ENCODE results near the gene ELK1. TPM values are rescaled to one million over a fixed set of nuclear protein-coding genes. Genes with fewer than 3 reads are reported as not detected.
"Not testable (repeated sequence)": the region's sequence is repeated elsewhere in the genome, so short reads cannot be mapped to it uniquely, and the experiment has no call there.

The ELK1 gene
- polyA plus RNA-seq, 2 donors, result 6.2 to 13.3 TPM

DNA sequence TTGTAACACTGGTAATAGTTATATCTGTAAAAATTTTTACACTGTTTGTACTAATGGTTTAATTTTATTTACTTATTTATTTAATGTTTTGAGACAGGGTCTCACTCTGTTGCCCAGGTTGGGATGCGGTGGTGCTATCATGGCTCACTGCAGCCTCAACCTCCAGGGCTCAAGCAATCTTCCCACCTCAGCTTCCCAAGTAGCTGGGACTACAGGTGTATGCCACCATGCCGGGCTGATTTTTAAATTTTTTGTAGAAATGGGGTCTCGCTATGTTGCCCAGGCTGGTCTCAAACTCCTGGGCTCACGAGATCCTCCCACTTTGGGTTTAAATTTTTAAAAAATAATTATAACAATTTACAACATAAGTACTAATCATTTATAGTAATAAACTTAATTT, 47.2 kb downstream of the ELK1 start:
- H3K36me3 ChIP-seq (ENCODE audit: control insufficient read depth in 2 of 2, insufficient read depth in 2 of 2, low read length in 1 of 2); H3K27ac ChIP-seq (ENCODE audit: low read depth in 2 of 2, low read length in 1 of 2); H3K9me3 ChIP-seq (ENCODE audit: control insufficient read depth in 2 of 2, insufficient read depth in 1 of 2, low read depth in 1 of 2, low read length in 1 of 2); H3K27me3 ChIP-seq (ENCODE audit: control insufficient read depth in 1 of 2, insufficient read depth in 2 of 2, low read length in 2 of 2); H3K4me1 ChIP-seq (ENCODE audit: control insufficient read depth in 2 of 2, insufficient read depth in 2 of 2, low read length in 1 of 2); H3K4me3 ChIP-seq (ENCODE audit: low read depth in 1 of 2, low read length in 2 of 2): not testable (repeated sequence)
- 88 to 94% methylated on average over 4 of the region's 4 CpGs for WGBS, 2 donors

- Histone ChIP-seq H3K36me3 (ENCODE audit: control insufficient read depth in 2 of 2, insufficient read depth in 2 of 2, low read length in 1 of 2) (no peaks in the 10 kb centered on the region), H3K9me3 (ENCODE audit: control insufficient read depth in 2 of 2, insufficient read depth in 1 of 2, low read depth in 1 of 2, low read length in 1 of 2) (peaks cover 0 to 2% of the 10 kb centered on the region in 2 donors), H3K27ac (ENCODE audit: low read depth in 2 of 2, low read length in 1 of 2) (no peak overlapping the region), H3K4me3 (ENCODE audit: low read depth in 1 of 2, low read length in 2 of 2) (no peak overlapping the region), H3K4me1 (ENCODE audit: control insufficient read depth in 2 of 2, insufficient read depth in 2 of 2, low read length in 1 of 2) (no peaks in the 10 kb centered on the region), H3K27me3 (ENCODE audit: control insufficient read depth in 1 of 2, insufficient read depth in 2 of 2, low read length in 2 of 2) (peaks cover 0 to 2% of the 10 kb centered on the region in 2 donors)
- 78 to 93% methylated on average over 3 of the region's 3 CpGs for WGBS, 2 donors
Measured at GRCh38 chrX:47597222-47597621, 53.1 kb downstream of the ELK1 start.

GRCh38 chrX:47596256-47596655, 54.1 kb downstream of the ELK1 start:
- 77 to 83% methylated on average over 2 of the region's 2 CpGs for WGBS, 2 donors
- Histone ChIP-seq H3K4me1 (ENCODE audit: control insufficient read depth in 2 of 2, insufficient read depth in 2 of 2, low read length in 1 of 2) (no peaks in the 10 kb centered on the region), H3K36me3 (ENCODE audit: control insufficient read depth in 2 of 2, insufficient read depth in 2 of 2, low read length in 1 of 2) (no peaks in the 10 kb centered on the region), H3K4me3 (ENCODE audit: low read depth in 1 of 2, low read length in 2 of 2) (no peak overlapping the region), H3K9me3 (ENCODE audit: control insufficient read depth in 2 of 2, insufficient read depth in 1 of 2, low read depth in 1 of 2, low read length in 1 of 2) (peaks cover 0 to 2% of the 10 kb centered on the region in 2 donors), H3K27me3 (ENCODE audit: control insufficient read depth in 1 of 2, insufficient read depth in 2 of 2, low read length in 2 of 2) (no peaks in the 10 kb centered on the region), H3K27ac (ENCODE audit: low read depth in 2 of 2, low read length in 1 of 2) (no peak overlapping the region)

DNA sequence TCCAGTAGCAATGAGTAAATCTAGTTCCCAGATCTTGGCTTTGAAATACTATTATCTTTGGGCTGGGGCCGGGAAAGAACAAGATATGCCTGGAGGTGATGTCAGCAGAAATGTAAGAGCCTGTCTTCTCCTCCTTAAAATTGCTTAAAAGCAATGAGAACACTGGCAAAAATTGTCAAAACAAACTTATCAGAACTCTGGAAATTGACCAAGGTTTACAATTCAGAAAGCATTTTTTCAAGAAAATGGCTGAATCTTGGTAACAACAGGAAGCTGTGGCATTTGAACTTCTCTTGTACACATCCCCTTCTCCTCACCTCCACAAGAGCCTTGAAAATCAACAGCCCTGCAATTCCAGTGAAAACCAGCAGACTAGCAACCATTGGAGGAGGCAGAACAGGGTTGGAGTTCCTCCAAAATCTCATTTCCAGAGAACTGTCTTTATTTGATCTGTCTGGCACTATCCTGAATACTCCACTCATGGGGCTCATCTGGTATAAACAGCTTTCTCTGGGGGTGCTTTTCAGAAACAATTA, 54.6 kb downstream of the ELK1 start:
- Histone ChIP-seq H3K9me3 (ENCODE audit: control insufficient read depth in 2 of 2, insufficient read depth in 1 of 2, low read depth in 1 of 2, low read length in 1 of 2) (peaks cover 0 to 2% of the 10 kb centered on the region in 2 donors), H3K36me3 (ENCODE audit: control insufficient read depth in 2 of 2, insufficient read depth in 2 of 2, low read length in 1 of 2) (no peaks in the 10 kb centered on the region), H3K4me1 (ENCODE audit: control insufficient read depth in 2 of 2, insufficient read depth in 2 of 2, low read length in 1 of 2) (no peaks in the 10 kb centered on the region), H3K4me3 (ENCODE audit: low read depth in 1 of 2, low read length in 2 of 2) (no peak overlapping the region), H3K27me3 (ENCODE audit: control insufficient read depth in 1 of 2, insufficient read depth in 2 of 2, low read length in 2 of 2) (no peaks in the 10 kb centered on the region), H3K27ac (ENCODE audit: low read depth in 2 of 2, low read length in 1 of 2) (no peak overlapping the region)
- 25 to 50% methylated on average over 1 of the region's 1 CpG for WGBS, 2 donors

DNA sequence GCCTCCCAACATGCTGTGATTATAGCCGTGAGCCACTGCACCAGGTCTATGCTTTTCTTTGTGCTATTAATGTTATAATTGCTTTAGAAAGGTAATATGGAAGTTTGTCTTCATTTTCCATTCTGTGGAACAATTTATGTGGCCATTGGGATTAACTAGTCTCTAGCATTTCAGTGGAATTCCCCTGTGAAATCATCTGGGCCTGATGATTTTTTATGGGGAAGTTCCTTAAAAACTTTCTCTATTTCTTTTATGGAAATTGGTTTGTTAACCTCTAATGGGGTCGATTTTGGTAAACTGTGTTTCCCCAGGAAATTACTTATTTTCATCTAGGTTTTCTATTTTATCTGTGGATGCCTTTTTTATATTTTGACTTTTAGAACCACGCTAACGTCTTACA, 56.8 kb downstream of the ELK1 start:
- no peaks in the 10 kb centered on the region for H3K4me1 ChIP-seq (ENCODE audit: control insufficient read depth in 2 of 2, insufficient read depth in 2 of 2, low read length in 1 of 2)
- H3K9me3 ChIP-seq (ENCODE audit: control insufficient read depth in 2 of 2, insufficient read depth in 1 of 2, low read depth in 1 of 2, low read length in 1 of 2), result peaks cover 0 to 2% of the 10 kb centered on the region in 2 donors
- no peaks in the 10 kb centered on the region for H3K27me3 ChIP-seq (ENCODE audit: control insufficient read depth in 1 of 2, insufficient read depth in 2 of 2, low read length in 2 of 2)
- no peak overlapping the region for H3K4me3 ChIP-seq (ENCODE audit: low read depth in 1 of 2, low read length in 2 of 2)
- 69 to 81% methylated on average over 4 of the region's 4 CpGs for WGBS, 2 donors
- no peak overlapping the region for H3K27ac ChIP-seq (ENCODE audit: low read depth in 2 of 2, low read length in 1 of 2)
- no peaks in the 10 kb centered on the region for H3K36me3 ChIP-seq (ENCODE audit: control insufficient read depth in 2 of 2, insufficient read depth in 2 of 2, low read length in 1 of 2)

GRCh38 chrX:47590984-47591383, 59.4 kb downstream of the ELK1 start:
- Histone ChIP-seq H3K4me1 (ENCODE audit: control insufficient read depth in 2 of 2, insufficient read depth in 2 of 2, low read length in 1 of 2) (no peaks in the 10 kb centered on the region), H3K27me3 (ENCODE audit: control insufficient read depth in 1 of 2, insufficient read depth in 2 of 2, low read length in 2 of 2) (no peaks in the 10 kb centered on the region), H3K4me3 (ENCODE audit: low read depth in 1 of 2, low read length in 2 of 2) (no peak overlapping the region), H3K9me3 (ENCODE audit: control insufficient read depth in 2 of 2, insufficient read depth in 1 of 2, low read depth in 1 of 2, low read length in 1 of 2) (peaks cover 0 to 2% of the 10 kb centered on the region in 2 donors), H3K27ac (ENCODE audit: low read depth in 2 of 2, low read length in 1 of 2) (no peak overlapping the region), H3K36me3 (ENCODE audit: control insufficient read depth in 2 of 2, insufficient read depth in 2 of 2, low read length in 1 of 2) (no peaks in the 10 kb centered on the region)
- WGBS, 2 donors, result 81 to 82% methylated on average over 5 of the region's 5 CpGs

- Histone ChIP-seq H3K4me3 (ENCODE audit: low read depth in 1 of 2, low read length in 2 of 2) (no peak overlapping the region), H3K27ac (ENCODE audit: low read depth in 2 of 2, low read length in 1 of 2) (no peak overlapping the region), H3K36me3 (ENCODE audit: control insufficient read depth in 2 of 2, insufficient read depth in 2 of 2, low read length in 1 of 2) (no peaks in the 10 kb centered on the region), H3K9me3 (ENCODE audit: control insufficient read depth in 2 of 2, insufficient read depth in 1 of 2, low read depth in 1 of 2, low read length in 1 of 2) (no peaks in the 10 kb centered on the region), H3K4me1 (ENCODE audit: control insufficient read depth in 2 of 2, insufficient read depth in 2 of 2, low read length in 1 of 2) (peaks cover 2 to 3% of the 10 kb centered on the region in 2 donors), H3K27me3 (ENCODE audit: control insufficient read depth in 1 of 2, insufficient read depth in 2 of 2, low read length in 2 of 2) (no peaks in the 10 kb centered on the region)
- 77 to 85% methylated on average over 16 of the region's 16 CpGs for WGBS, 2 donors
Measured at GRCh38 chrX:47587906-47588735, 62.2 kb downstream of the ELK1 start.

GRCh38 chrX:47587091-47587891, 63.1 kb downstream of the ELK1 start:
- WGBS, 2 donors, result 42 to 65% methylated on average over 4 of the region's 4 CpGs
- Histone ChIP-seq H3K36me3 (ENCODE audit: control insufficient read depth in 2 of 2, insufficient read depth in 2 of 2, low read length in 1 of 2) (no peaks in the 10 kb centered on the region), H3K27me3 (ENCODE audit: control insufficient read depth in 1 of 2, insufficient read depth in 2 of 2, low read length in 2 of 2) (no peaks in the 10 kb centered on the region), H3K27ac (ENCODE audit: low read depth in 2 of 2, low read length in 1 of 2) (no peak overlapping the region), H3K4me3 (ENCODE audit: low read depth in 1 of 2, low read length in 2 of 2) (no peak overlapping the region), H3K9me3 (ENCODE audit: control insufficient read depth in 2 of 2, insufficient read depth in 1 of 2, low read depth in 1 of 2, low read length in 1 of 2) (no peaks in the 10 kb centered on the region), H3K4me1 (ENCODE audit: control insufficient read depth in 2 of 2, insufficient read depth in 2 of 2, low read length in 1 of 2) (peaks cover 2 to 3% of the 10 kb centered on the region in 2 donors)

DNA sequence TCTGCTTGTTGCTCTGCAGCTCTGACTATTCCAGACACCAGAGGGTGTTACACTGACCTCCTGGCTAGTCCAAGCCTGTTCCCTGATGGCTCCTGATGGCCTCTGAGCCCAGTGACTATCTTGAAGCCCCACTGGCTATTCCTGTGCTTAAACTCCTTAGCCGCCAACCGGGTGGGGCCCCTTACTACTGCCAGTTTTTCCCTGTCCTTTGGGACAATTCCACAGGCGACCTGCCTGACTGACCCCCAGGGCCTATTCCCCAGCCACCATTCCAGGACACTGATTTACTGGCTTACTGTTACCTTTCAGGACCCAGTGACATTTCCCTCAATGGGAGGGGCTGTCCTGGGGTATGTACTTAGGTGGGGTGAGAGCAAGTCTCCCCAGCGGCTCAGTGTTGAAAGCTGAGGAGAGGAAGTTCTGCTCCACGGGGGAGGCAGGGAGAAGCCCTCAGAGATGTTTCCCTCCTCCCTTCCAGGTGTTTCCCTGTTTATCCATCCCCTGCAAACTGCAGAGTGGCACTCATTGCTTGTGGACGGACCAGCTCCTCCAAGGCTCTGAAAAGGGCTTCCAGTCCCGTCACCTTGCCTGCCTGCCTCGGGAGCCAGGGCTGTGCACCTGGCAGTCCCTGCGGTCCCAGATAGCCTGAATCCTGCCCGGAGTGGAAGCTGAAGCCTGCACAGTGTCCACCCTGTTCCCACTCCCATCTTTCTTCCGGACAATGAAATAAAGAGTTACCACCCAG, 64.1 kb downstream of the ELK1 start:
- Histone ChIP-seq H3K4me1 (ENCODE audit: control insufficient read depth in 2 of 2, insufficient read depth in 2 of 2, low read length in 1 of 2) (peaks cover 2 to 5% of the 10 kb centered on the region in 2 donors), H3K27me3 (ENCODE audit: control insufficient read depth in 1 of 2, insufficient read depth in 2 of 2, low read length in 2 of 2) (no peaks in the 10 kb centered on the region), H3K9me3 (ENCODE audit: control insufficient read depth in 2 of 2, insufficient read depth in 1 of 2, low read depth in 1 of 2, low read length in 1 of 2) (no peaks in the 10 kb centered on the region), H3K27ac (ENCODE audit: low read depth in 2 of 2, low read length in 1 of 2) (no peak overlapping the region), H3K4me3 (ENCODE audit: low read depth in 1 of 2, low read length in 2 of 2) (no peak overlapping the region), H3K36me3 (ENCODE audit: control insufficient read depth in 2 of 2, insufficient read depth in 2 of 2, low read length in 1 of 2) (no peaks in the 10 kb centered on the region)
- 52 to 61% methylated on average over 11 of the region's 11 CpGs for WGBS, 2 donors
